SK-N-SH treated with all-trans-retinoic acid at 6 μM for 48 hours (cell line): ENCODE measurements around the gene AP3D1.

Experiments used
- ARNTL ChIP-seq: fragments of 450-650 bp; formaldehyde crosslinking; IDR thresholded peaks from 2 replicates; pipeline ENCODE4 v1.5.0; 2020; ENCODE audit warnings: low read depth, mild to moderate bottlenecking, moderate library complexity, borderline replicate concordance
- TF ChIP-seq, protein P1 (sequence below): fragments of 250-450 bp; sonication (Bioruptor Pico); IDR thresholded peaks from 2 replicates; pipeline ENCODE4 v1.5.0; 2020; ENCODE audit warnings: mild to moderate bottlenecking, moderate library complexity

- TF ChIP-seq, protein P1, sequence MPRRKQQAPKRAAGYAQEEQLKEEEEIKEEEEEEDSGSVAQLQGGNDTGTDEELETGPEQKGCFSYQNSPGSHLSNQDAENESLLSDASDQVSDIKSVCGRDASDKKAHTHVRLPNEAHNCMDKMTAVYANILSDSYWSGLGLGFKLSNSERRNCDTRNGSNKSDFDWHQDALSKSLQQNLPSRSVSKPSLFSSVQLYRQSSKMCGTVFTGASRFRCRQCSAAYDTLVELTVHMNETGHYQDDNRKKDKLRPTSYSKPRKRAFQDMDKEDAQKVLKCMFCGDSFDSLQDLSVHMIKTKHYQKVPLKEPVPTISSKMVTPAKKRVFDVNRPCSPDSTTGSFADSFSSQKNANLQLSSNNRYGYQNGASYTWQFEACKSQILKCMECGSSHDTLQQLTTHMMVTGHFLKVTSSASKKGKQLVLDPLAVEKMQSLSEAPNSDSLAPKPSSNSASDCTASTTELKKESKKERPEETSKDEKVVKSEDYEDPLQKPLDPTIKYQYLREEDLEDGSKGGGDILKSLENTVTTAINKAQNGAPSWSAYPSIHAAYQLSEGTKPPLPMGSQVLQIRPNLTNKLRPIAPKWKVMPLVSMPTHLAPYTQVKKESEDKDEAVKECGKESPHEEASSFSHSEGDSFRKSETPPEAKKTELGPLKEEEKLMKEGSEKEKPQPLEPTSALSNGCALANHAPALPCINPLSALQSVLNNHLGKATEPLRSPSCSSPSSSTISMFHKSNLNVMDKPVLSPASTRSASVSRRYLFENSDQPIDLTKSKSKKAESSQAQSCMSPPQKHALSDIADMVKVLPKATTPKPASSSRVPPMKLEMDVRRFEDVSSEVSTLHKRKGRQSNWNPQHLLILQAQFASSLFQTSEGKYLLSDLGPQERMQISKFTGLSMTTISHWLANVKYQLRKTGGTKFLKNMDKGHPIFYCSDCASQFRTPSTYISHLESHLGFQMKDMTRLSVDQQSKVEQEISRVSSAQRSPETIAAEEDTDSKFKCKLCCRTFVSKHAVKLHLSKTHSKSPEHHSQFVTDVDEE (CRISPR knock-in tag) = no peak
- no peak for TF ChIP-seq ARNTL (CRISPR knock-in tag)
Observed at GRCh38 chr19:2111425-2111824, 39.9 kb downstream of the AP3D1 start.
